Neural progenitor cell (in vitro differentiated cells): ENCODE measurements around the gene LCE4A. TPM values are rescaled to one million over a fixed set of nuclear protein-coding genes. Genes with fewer than 3 reads are reported as not detected.
"Not testable (repeated sequence)": the region's sequence is repeated elsewhere in the genome, so short reads cannot be mapped to it uniquely, and the experiment has no call there.

Experiments
- DNase-seq: peaks from one replicate; pipeline ENCODE4 v3.0.0-alpha.2; 2016; ENCODE audit warnings: low spot score
- H2AFZ ChIP-seq: fragments of 200-600 bp; sonication (generic); replicated peaks from 2 replicates; pipeline ENCODE4 v1.6.1; 2016; ENCODE audit warnings: antibody characterized with exemption
- H3F3A ChIP-seq: fragments of 200-600 bp; sonication (generic); 2 replicates; pipeline ENCODE4 v1.6.1; 2016; ENCODE audit warnings: antibody characterized with exemption, low read depth
- H3K27ac ChIP-seq: fragments of 200-600 bp; sonication (generic); 2 replicates; pipeline ENCODE4 v1.5.1; 2016; ENCODE audit warnings: mild to moderate bottlenecking
- H3K27me3 ChIP-seq: fragments of 200-600 bp; sonication (generic); 2 replicates; pipeline ENCODE4 v1.6.1; 2016; ENCODE audit warnings: mild to moderate bottlenecking, moderate library complexity
- H3K36me3 ChIP-seq: fragments of 200-600 bp; sonication (generic); 2 replicates; pipeline ENCODE4 v1.5.1; 2016
- H3K4me1 ChIP-seq: fragments of 200-600 bp; sonication (generic); 2 replicates; pipeline ENCODE4 v1.6.1; 2016; ENCODE audit warnings: mixed run types
- H3K4me2 ChIP-seq: fragments of 200-600 bp; sonication (generic); 2 replicates; pipeline ENCODE4 v1.6.1; 2016
- H3K4me3 ChIP-seq: fragments of 200-600 bp; sonication (generic); 2 replicates; pipeline ENCODE4 v1.5.1; 2016
- H3K79me2 ChIP-seq: fragments of 200-600 bp; sonication (generic); 2 replicates; pipeline ENCODE4 v1.6.1; 2016; ENCODE audit warnings: low read depth
- H3K9ac ChIP-seq: fragments of 200-600 bp; sonication (generic); 2 replicates; pipeline ENCODE4 v1.6.1; 2016
- H3K9me3 ChIP-seq: fragments of 200-600 bp; sonication (generic); 2 replicates; pipeline ENCODE4 v1.5.1; 2016; ENCODE audit warnings: low read depth
- H4K20me1 ChIP-seq: fragments of 200-600 bp; sonication (generic); 2 replicates; pipeline ENCODE4 v1.6.1; 2016; ENCODE audit warnings: low read depth
- H3K27ac Mint-ChIP-seq: 3 replicates; pipeline ENCODE4 v1.8.0; 2021; ENCODE audit warnings: mixed read lengths
- H3K27me3 Mint-ChIP-seq: 2 replicates; pipeline ENCODE4 v1.8.0; 2022; ENCODE audit warnings: low read depth, mild to moderate bottlenecking, inconsistent platforms, moderate library complexity, mixed read lengths; ENCODE audit not compliant: insufficient read depth
- H3K36me3 Mint-ChIP-seq: 3 replicates; pipeline ENCODE4 v1.8.0; 2021; ENCODE audit warnings: mixed read lengths
- H3K4me1 Mint-ChIP-seq: 3 replicates; pipeline ENCODE4 v1.8.0; 2021; ENCODE audit warnings: mixed read lengths
- H3K4me3 Mint-ChIP-seq: 3 replicates; pipeline ENCODE4 v1.8.0; 2021; ENCODE audit warnings: mild to moderate bottlenecking, moderate library complexity, mixed read lengths
- H3K9me3 Mint-ChIP-seq: 3 replicates; pipeline ENCODE4 v1.8.0; 2020; ENCODE audit warnings: mixed read lengths
- EZH2 ChIP-seq: fragments of 200-600 bp; sonication (generic); IDR thresholded peaks from 2 replicates; pipeline ENCODE4 v1.6.1; 2017; ENCODE audit warnings: antibody characterized with exemption, mild to moderate bottlenecking, moderate library complexity
- EZH2phosphoT487 ChIP-seq: fragments of 200-600 bp; sonication (generic); IDR thresholded peaks from 2 replicates; pipeline ENCODE4 v1.6.1; 2017; ENCODE audit warnings: antibody characterized with exemption
- total RNA-seq: library from RNA; depleted of rRNA; stranded (reverse); fragments of >200 nt; gene quantifications from 2 replicates; pipeline ENCODE4 v1.2.3, GENCODE V29; 2015; ENCODE audit warnings: low replicate concordance
- TF ChIP-seq, protein P1 (sequence below): fragments of 200-600 bp; sonication (generic); IDR thresholded peaks from 2 replicates; pipeline ENCODE4 v1.5.1; 2017; ENCODE audit warnings: antibody characterized with exemption, mild to moderate bottlenecking

The LCE4A gene
- total RNA-seq, 1 donor from 2014 or later, result not detected

DNA sequence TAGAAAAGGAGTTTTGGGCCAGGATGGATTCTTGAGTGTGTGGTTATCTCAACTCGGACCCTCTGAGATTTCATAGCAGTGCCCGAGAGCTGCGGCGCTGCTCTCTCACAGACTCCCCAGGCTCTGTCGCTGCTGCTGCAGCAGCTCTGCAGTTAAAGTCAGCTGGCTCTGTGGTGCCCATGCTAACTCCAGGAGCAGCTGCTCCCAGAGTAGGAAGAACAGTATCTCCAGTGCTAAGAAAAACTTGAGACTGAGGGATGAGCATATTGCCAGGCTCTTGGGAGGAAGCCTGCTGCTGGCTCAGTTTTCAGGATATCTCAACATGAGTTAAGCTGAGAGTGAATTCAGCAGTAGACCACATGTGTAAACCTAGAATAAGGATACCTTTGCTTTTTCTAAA is 40.3 kb upstream of the LCE4A start:
- TF ChIP-seq EZH2, result no peak
- TF ChIP-seq, protein P1, sequence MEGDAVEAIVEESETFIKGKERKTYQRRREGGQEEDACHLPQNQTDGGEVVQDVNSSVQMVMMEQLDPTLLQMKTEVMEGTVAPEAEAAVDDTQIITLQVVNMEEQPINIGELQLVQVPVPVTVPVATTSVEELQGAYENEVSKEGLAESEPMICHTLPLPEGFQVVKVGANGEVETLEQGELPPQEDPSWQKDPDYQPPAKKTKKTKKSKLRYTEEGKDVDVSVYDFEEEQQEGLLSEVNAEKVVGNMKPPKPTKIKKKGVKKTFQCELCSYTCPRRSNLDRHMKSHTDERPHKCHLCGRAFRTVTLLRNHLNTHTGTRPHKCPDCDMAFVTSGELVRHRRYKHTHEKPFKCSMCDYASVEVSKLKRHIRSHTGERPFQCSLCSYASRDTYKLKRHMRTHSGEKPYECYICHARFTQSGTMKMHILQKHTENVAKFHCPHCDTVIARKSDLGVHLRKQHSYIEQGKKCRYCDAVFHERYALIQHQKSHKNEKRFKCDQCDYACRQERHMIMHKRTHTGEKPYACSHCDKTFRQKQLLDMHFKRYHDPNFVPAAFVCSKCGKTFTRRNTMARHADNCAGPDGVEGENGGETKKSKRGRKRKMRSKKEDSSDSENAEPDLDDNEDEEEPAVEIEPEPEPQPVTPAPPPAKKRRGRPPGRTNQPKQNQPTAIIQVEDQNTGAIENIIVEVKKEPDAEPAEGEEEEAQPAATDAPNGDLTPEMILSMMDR, result no peak
- no peak for TF ChIP-seq EZH2phosphoT487
- no peaks in the 10 kb centered on the region for H3F3A ChIP-seq
- no peak overlapping the region for H3K4me3 Mint-ChIP-seq
- no peaks in the 10 kb centered on the region for H3K79me2 ChIP-seq
- peaks cover 24% of the 10 kb centered on the region for H3K9me3 ChIP-seq
- no peaks in the 10 kb centered on the region for H3K27me3 ChIP-seq
- H3K36me3 ChIP-seq, result no peaks in the 10 kb centered on the region
- peaks cover 31% of the 10 kb centered on the region for H3K9me3 Mint-ChIP-seq
- H3K4me1 Mint-ChIP-seq, result no peaks in the 10 kb centered on the region
- no peaks in the 10 kb centered on the region for H4K20me1 ChIP-seq
- peaks cover 4% of the 10 kb centered on the region for H3K27me3 Mint-ChIP-seq
- H3K27ac Mint-ChIP-seq, result no peak overlapping the region
- no peak overlapping the region for H3K4me2 ChIP-seq
- H3K4me3 ChIP-seq, result no peak overlapping the region
- no peak overlapping the region for H2AFZ ChIP-seq
- DNase-seq, result no peak
- H3K4me1 ChIP-seq, result no peaks in the 10 kb centered on the region
- H3K27ac ChIP-seq, result no peak overlapping the region
- no peak overlapping the region for H3K9ac ChIP-seq
- H3K36me3 Mint-ChIP-seq, result no peaks in the 10 kb centered on the region

DNA sequence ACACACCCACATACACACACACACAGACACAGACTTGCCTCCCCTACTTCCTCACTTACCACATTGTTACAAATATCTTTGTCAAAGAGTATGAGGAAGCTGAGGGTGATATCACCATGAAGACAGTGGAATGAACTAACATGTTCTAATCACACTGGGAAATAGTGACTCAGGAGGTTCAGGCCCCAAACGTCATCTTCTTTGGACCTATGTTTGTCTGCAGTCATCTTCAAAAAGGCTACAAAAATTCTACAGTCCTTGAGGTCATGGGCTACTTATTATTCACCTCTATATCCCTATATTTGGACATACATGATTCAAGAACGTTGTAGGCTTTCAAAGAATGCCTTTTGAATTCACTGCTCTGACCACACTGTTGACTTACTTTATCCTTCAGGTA is 34.9 kb upstream of the LCE4A start:
- TF ChIP-seq, protein P1, result no peak
- TF ChIP-seq EZH2 (no peak), EZH2phosphoT487 (no peak)
- H3K9ac ChIP-seq, result no peak overlapping the region
- no peak overlapping the region for H3K27ac ChIP-seq
- H2AFZ ChIP-seq, result no peak overlapping the region
- peaks cover 24% of the 10 kb centered on the region for H3K9me3 Mint-ChIP-seq
- no peak overlapping the region for H3K4me2 ChIP-seq
- H4K20me1 ChIP-seq, result no peaks in the 10 kb centered on the region
- H3K36me3 Mint-ChIP-seq, result no peaks in the 10 kb centered on the region
- peaks cover 35% of the 10 kb centered on the region for H3K9me3 ChIP-seq
- H3K79me2 ChIP-seq, result no peaks in the 10 kb centered on the region
- H3K36me3 ChIP-seq, result no peaks in the 10 kb centered on the region
- H3K27ac Mint-ChIP-seq, result no peak overlapping the region
- H3K27me3 ChIP-seq, result no peaks in the 10 kb centered on the region
- no peaks in the 10 kb centered on the region for H3K4me1 ChIP-seq
- H3K4me3 Mint-ChIP-seq, result no peak overlapping the region
- no peaks in the 10 kb centered on the region for H3K4me1 Mint-ChIP-seq
- H3F3A ChIP-seq, result no peaks in the 10 kb centered on the region
- H3K27me3 Mint-ChIP-seq, result peaks cover 8% of the 10 kb centered on the region
- no peak overlapping the region for H3K4me3 ChIP-seq
- DNase-seq, result no peak

DNA sequence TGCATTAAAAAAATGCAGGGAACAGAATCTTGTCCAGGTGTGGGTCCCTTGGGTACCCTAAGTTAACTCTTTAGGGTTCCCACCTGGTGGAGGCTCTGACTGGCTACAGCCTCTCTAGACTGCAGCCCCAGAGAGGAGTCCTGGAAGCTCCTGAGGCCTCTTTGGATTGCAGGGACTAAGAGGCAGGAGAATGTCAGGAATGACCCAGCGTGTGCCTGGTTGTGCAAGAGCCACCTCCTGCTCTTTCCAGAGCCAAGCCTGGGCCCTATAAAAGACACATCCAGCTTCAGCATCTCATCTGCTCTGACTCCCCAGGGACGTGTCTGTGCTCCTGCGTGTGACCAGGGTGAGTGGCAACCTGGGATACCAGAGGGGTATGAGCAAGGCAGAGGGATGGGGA is 33.0 kb upstream of the LCE4A start, which contains the start of gene LCE2C:
LCE2C (plus strand) TSS at position 297 of the 400 bp plus-strand sequence. CDS start 737 bp downstream, outside the sequence.
- H3K9ac ChIP-seq, H3K27ac Mint-ChIP-seq, H3F3A ChIP-seq, H3K27ac ChIP-seq, H3K79me2 ChIP-seq, H3K27me3 Mint-ChIP-seq, H4K20me1 ChIP-seq, DNase-seq, H3K4me1 Mint-ChIP-seq, H3K4me2 ChIP-seq, H3K4me1 ChIP-seq, H2AFZ ChIP-seq, H3K36me3 ChIP-seq, H3K4me3 Mint-ChIP-seq, H3K36me3 Mint-ChIP-seq, H3K4me3 ChIP-seq, H3K27me3 ChIP-seq: not testable (repeated sequence)
- peaks cover 25% of the 10 kb centered on the region for H3K9me3 ChIP-seq
- peaks cover 23% of the 10 kb centered on the region for H3K9me3 Mint-ChIP-seq

DNA sequence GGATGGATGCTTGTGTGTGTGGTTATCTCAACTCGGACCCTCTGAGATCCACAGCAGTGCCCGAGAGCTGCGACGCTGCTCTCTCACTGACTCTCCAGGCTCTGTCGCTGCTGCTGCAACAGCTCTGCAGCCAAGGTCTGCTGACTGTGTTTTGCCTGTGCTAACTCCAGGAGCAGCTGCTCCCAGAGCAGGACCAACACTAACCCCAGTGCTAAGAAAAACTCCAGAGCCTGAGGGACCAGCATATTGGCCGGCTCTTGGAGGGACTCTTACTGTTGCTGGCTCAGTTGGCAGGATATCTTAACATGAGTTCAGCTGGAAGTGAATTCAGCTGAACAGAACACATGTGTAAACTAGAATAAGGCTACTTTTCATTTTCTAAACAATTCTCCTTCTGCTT is 28.5 kb upstream of the LCE4A start:
- no peak overlapping the region for H2AFZ ChIP-seq
- DNase-seq, result no peak
- TF ChIP-seq, protein P1, result no peak
- TF ChIP-seq EZH2phosphoT487 (no peak), EZH2 (no peak)
- Mint-ChIP-seq H3K27ac (no peak overlapping the region), H3K27me3 (peaks cover 6% of the 10 kb centered on the region), H3K36me3 (no peaks in the 10 kb centered on the region), H3K4me3 (no peak overlapping the region), H3K9me3 (peaks cover 24% of the 10 kb centered on the region), H3K4me1 (no peaks in the 10 kb centered on the region)
- H3K27ac ChIP-seq, result no peak overlapping the region
- no peaks in the 10 kb centered on the region for H3F3A ChIP-seq
- no peak overlapping the region for H3K9ac ChIP-seq
- H3K4me3 ChIP-seq, result no peak overlapping the region
- no peaks in the 10 kb centered on the region for H3K36me3 ChIP-seq
- no peaks in the 10 kb centered on the region for H3K79me2 ChIP-seq
- peaks cover 5% of the 10 kb centered on the region for H3K9me3 ChIP-seq
- no peak overlapping the region for H3K4me2 ChIP-seq
- H3K27me3 ChIP-seq, result no peaks in the 10 kb centered on the region
- no peaks in the 10 kb centered on the region for H4K20me1 ChIP-seq
- H3K4me1 ChIP-seq, result no peaks in the 10 kb centered on the region
